SH-SY5Y (cell line): Measurements from ENCODE around the gene ACTR6.

Source experiments
- GATA2 ChIP-seq: IDR thresholded peaks from 2 replicates; pipeline ENCODE4 v1.6.1; 2011; ENCODE audit warnings: mild to moderate bottlenecking, low read depth, low read length
- GATA3 ChIP-seq: IDR thresholded peaks from 2 replicates; pipeline ENCODE4 v1.6.1; 2011; ENCODE audit warnings: low read depth, mild to moderate bottlenecking, low read length, moderate library complexity

The ACTR6 gene

GRCh38 chr12:100199347-100200149 is 1.1 kb upstream of the ACTR6 start:
- TF ChIP-seq GATA3 (no peak), GATA2 (no peak)

- TF ChIP-seq GATA2: no peak
- no peak for TF ChIP-seq GATA3
Observed at GRCh38 chr12:100201604-100202423, 1.2 kb downstream of the ACTR6 start.

- no peak for TF ChIP-seq GATA3
Observed at GRCh38 chr12:100207311-100207710, 6.7 kb downstream of the ACTR6 start.

GRCh38 chr12:100208834-100209233 is 8.2 kb downstream of the ACTR6 start:
- no peak for TF ChIP-seq GATA3
- TF ChIP-seq GATA2: no peak

GRCh38 chr12:100211698-100212097 is 11.1 kb downstream of the ACTR6 start:
- TF ChIP-seq GATA3 (no peak), GATA2 (no peak)

- no peak for TF ChIP-seq GATA2
- no peak for TF ChIP-seq GATA3
Observed at GRCh38 chr12:100213016-100213891, 12.6 kb downstream of the ACTR6 start.

- TF ChIP-seq GATA2 (no peak), GATA3 (no peak)
Observed at GRCh38 chr12:100214518-100214917, 13.9 kb downstream of the ACTR6 start.

- TF ChIP-seq GATA2: no peak
- no peak for TF ChIP-seq GATA3
Observed at GRCh38 chr12:100215209-100215608, 14.6 kb downstream of the ACTR6 start.

- no peak for TF ChIP-seq GATA2
- TF ChIP-seq GATA3: no peak
Observed at GRCh38 chr12:100216337-100216736, 15.7 kb downstream of the ACTR6 start.

- TF ChIP-seq GATA3 (no peak), GATA2 (no peak)
Observed at GRCh38 chr12:100219328-100220109, 18.9 kb downstream of the ACTR6 start.

- TF ChIP-seq GATA3 (no peak), GATA2 (no peak)
Observed at GRCh38 chr12:100221523-100221922, 20.9 kb downstream of the ACTR6 start.

- TF ChIP-seq GATA2 (no peak), GATA3 (no peak)
Observed at GRCh38 chr12:100225491-100225890, 24.9 kb downstream of the ACTR6 start.

- TF ChIP-seq GATA3: no peak
- TF ChIP-seq GATA2: no peak
Observed at GRCh38 chr12:100229036-100229635, 28.5 kb downstream of the ACTR6 start.
